ENCODE results near the gene EHBP1. TPM values are rescaled to one million over a fixed set of nuclear protein-coding genes. Genes with fewer than 3 reads are reported as not detected.

The EHBP1 gene
- total and polyA plus RNA-seq, 5 donors from 2014 or later, result 8.5 to 25.6 (median 10.0) TPM

DNA sequence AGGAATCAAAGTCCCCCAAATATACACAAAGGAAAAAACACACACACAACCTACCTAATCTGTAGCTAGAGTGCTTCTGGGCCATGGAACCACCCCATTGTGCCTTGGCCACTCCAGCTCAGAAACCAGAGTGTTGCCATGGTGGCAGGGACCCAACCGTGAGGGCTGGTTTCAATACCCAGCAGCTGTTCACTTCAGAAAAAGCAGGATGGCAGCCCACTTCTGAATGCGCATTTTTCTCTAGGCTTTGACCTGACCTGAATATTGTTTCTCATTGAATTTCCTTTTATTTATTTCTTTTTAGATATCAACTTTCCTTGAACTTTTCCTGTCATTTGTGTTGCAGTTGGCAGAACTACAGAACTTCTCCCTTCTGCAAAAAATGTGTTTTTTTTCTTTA, 43.0 kb upstream of the EHBP1 start:
- no peak overlapping the region for H3K4me3 ChIP-seq (ENCODE audit: low read depth, low read length)
- no peak overlapping the region for H3K27ac ChIP-seq (ENCODE audit: insufficient read depth, low read length, poor library complexity, severe bottlenecking)
- Mint-ChIP-seq H3K36me3 (no peaks in the 10 kb centered on the region), H3K4me3 (no peak overlapping the region), H3K9me3 (no peaks in the 10 kb centered on the region), H3K27ac (no peak overlapping the region), H3K4me1 (peaks cover 0 to 4% (median 0%) of the 10 kb centered on the region in 4 donors), H3K27me3 (peaks cover 15% of the 10 kb centered on the region)
- DNase-seq, result no peak
- ATAC-seq (ENCODE audit: low read depth in 2 of 2), result no peak
- H3K27me3 ChIP-seq (ENCODE audit: control insufficient read depth, insufficient read depth, low read length), result no peaks in the 10 kb centered on the region
- H3K4me1 ChIP-seq (ENCODE audit: control insufficient read depth, insufficient read depth, low read length, poor library complexity, severe bottlenecking), result no peaks in the 10 kb centered on the region
- no peaks in the 10 kb centered on the region for H3K36me3 ChIP-seq (ENCODE audit: control insufficient read depth, insufficient read depth, low read length)
- H3K9me3 ChIP-seq (ENCODE audit: control insufficient read depth in 2 of 2, low read length in 2 of 2), result no peaks in the 10 kb centered on the region

DNA sequence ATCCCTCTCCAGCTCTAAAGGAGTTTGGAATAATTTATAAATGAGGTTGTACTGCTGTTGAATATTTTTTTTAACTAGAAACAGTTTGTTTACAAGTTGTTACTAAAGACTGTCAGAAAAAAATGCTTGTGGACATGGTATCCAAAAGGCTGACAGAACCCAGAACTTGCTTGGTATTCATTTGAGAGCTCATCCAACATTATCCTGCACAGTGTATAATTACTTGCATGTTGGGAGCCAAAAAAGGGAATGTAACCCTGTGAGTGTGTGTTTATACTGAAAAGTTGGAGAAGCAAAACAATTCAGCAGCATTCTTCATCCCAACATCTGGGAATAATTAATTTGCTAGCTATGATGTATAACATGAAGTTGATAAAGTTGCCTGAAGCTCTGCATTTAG, 42.1 kb upstream of the EHBP1 start:
- H3K27ac Mint-ChIP-seq, result no peak overlapping the region
- peaks cover 0 to 4% (median 0%) of the 10 kb centered on the region in 4 donors for H3K4me1 Mint-ChIP-seq
- peaks cover 15% of the 10 kb centered on the region for H3K27me3 Mint-ChIP-seq
- H3K27ac ChIP-seq (ENCODE audit: insufficient read depth, low read length, poor library complexity, severe bottlenecking), result no peak overlapping the region
- no peak overlapping the region for H3K4me3 Mint-ChIP-seq
- no peaks in the 10 kb centered on the region for H3K9me3 Mint-ChIP-seq
- no peak overlapping the region for H3K4me3 ChIP-seq (ENCODE audit: low read depth, low read length)
- H3K4me1 ChIP-seq (ENCODE audit: control insufficient read depth, insufficient read depth, low read length, poor library complexity, severe bottlenecking), result no peaks in the 10 kb centered on the region
- DNase-seq (no peak), ATAC-seq (ENCODE audit: low read depth in 2 of 2) (no peak)
- no peaks in the 10 kb centered on the region for H3K36me3 ChIP-seq (ENCODE audit: control insufficient read depth, insufficient read depth, low read length)
- no peaks in the 10 kb centered on the region for H3K9me3 ChIP-seq (ENCODE audit: control insufficient read depth in 2 of 2, low read length in 2 of 2)
- H3K27me3 ChIP-seq (ENCODE audit: control insufficient read depth, insufficient read depth, low read length), result no peaks in the 10 kb centered on the region
- H3K36me3 Mint-ChIP-seq, result no peaks in the 10 kb centered on the region

- H3K4me3 ChIP-seq (ENCODE audit: low read depth, low read length), result no peak overlapping the region
- H3K9me3 Mint-ChIP-seq, result no peaks in the 10 kb centered on the region
- DNase-seq, result no peak
Measured at GRCh38 chr2:62663920-62664795, 41.4 kb upstream of the EHBP1 start.

DNA sequence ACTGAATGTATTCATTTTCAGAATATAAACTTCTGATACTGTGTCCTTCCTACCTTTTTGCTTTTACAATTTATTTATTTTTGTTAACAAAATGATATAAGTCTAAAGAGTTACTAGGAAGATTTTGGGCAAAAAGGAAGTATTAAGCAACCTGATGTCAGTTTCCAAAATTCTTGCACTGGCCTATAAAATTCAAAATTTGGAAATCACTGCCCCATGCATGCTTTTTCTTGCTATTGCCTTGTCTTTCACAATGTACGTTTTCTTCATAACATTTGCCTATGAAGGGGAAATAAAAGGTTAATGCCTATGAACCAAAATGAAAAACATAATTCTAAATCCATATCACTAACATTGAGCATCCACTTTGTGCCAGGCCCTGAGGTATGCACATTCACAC, 40.1 kb upstream of the EHBP1 start:
- Histone ChIP-seq H3K27ac (ENCODE audit: insufficient read depth, low read length, poor library complexity, severe bottlenecking) (no peak overlapping the region), H3K36me3 (ENCODE audit: control insufficient read depth, insufficient read depth, low read length) (no peaks in the 10 kb centered on the region), H3K4me3 (ENCODE audit: low read depth, low read length) (no peak overlapping the region)

More at GRCh38 chr2:62663920-62664795, 41.4 kb upstream of the EHBP1 start:
- Mint-ChIP-seq H3K4me3 (no peak overlapping the region), H3K4me1 (peaks cover 0 to 4% (median 0%) of the 10 kb centered on the region in 4 donors), H3K27ac (no peak overlapping the region), H3K36me3 (no peaks in the 10 kb centered on the region), H3K27me3 (peaks cover 15% of the 10 kb centered on the region)
- no peaks in the 10 kb centered on the region for H3K4me1 ChIP-seq (ENCODE audit: control insufficient read depth, insufficient read depth, low read length, poor library complexity, severe bottlenecking)
- ATAC-seq (ENCODE audit: low read depth in 2 of 2), result no peak
- H3K27ac ChIP-seq (ENCODE audit: insufficient read depth, low read length, poor library complexity, severe bottlenecking), result no peak overlapping the region
- no peaks in the 10 kb centered on the region for H3K9me3 ChIP-seq (ENCODE audit: control insufficient read depth in 2 of 2, low read length in 2 of 2)
- no peaks in the 10 kb centered on the region for H3K27me3 ChIP-seq (ENCODE audit: control insufficient read depth, insufficient read depth, low read length)
- H3K36me3 ChIP-seq (ENCODE audit: control insufficient read depth, insufficient read depth, low read length), result no peaks in the 10 kb centered on the region

GRCh38 chr2:62669180-62669579, 36.3 kb upstream of the EHBP1 start:
- Histone ChIP-seq H3K9me3 (ENCODE audit: control insufficient read depth in 2 of 2, low read length in 2 of 2) (no peaks in the 10 kb centered on the region), H3K4me1 (ENCODE audit: control insufficient read depth, insufficient read depth, low read length, poor library complexity, severe bottlenecking) (no peaks in the 10 kb centered on the region)

More for the DNA sequence above, 40.1 kb upstream of the EHBP1 start:
- H3K9me3 Mint-ChIP-seq, result no peaks in the 10 kb centered on the region
- no peaks in the 10 kb centered on the region for H3K36me3 Mint-ChIP-seq
- H3K27me3 ChIP-seq (ENCODE audit: control insufficient read depth, insufficient read depth, low read length), result no peaks in the 10 kb centered on the region
- no peaks in the 10 kb centered on the region for H3K4me1 ChIP-seq (ENCODE audit: control insufficient read depth, insufficient read depth, low read length, poor library complexity, severe bottlenecking)
- no peaks in the 10 kb centered on the region for H3K9me3 ChIP-seq (ENCODE audit: control insufficient read depth in 2 of 2, low read length in 2 of 2)
- DNase-seq, result no peak
- peaks cover 11% of the 10 kb centered on the region for H3K27me3 Mint-ChIP-seq
- H3K27ac Mint-ChIP-seq, result no peak overlapping the region
- H3K4me1 Mint-ChIP-seq, result no peaks in the 10 kb centered on the region
- no peak overlapping the region for H3K4me3 Mint-ChIP-seq
- ATAC-seq (ENCODE audit: low read depth in 2 of 2), result no peak

GRCh38 chr2:62672601-62673000, 32.9 kb upstream of the EHBP1 start:
- peaks cover 4% of the 10 kb centered on the region for H3K27me3 Mint-ChIP-seq
- Histone ChIP-seq H3K36me3 (ENCODE audit: control insufficient read depth, insufficient read depth, low read length) (no peaks in the 10 kb centered on the region), H3K4me3 (ENCODE audit: low read depth, low read length) (no peak overlapping the region), H3K9me3 (ENCODE audit: control insufficient read depth in 2 of 2, low read length in 2 of 2) (no peaks in the 10 kb centered on the region), H3K4me1 (ENCODE audit: control insufficient read depth, insufficient read depth, low read length, poor library complexity, severe bottlenecking) (no peaks in the 10 kb centered on the region), H3K27ac (ENCODE audit: insufficient read depth, low read length, poor library complexity, severe bottlenecking) (no peak overlapping the region), H3K27me3 (ENCODE audit: control insufficient read depth, insufficient read depth, low read length) (no peaks in the 10 kb centered on the region)
- H3K36me3 Mint-ChIP-seq, result no peaks in the 10 kb centered on the region
- no peak overlapping the region for H3K27ac Mint-ChIP-seq
- no peak for DNase-seq
- H3K9me3 Mint-ChIP-seq, result no peaks in the 10 kb centered on the region
- no peak for ATAC-seq (ENCODE audit: low read depth in 2 of 2)
- no peaks in the 10 kb centered on the region for H3K4me1 Mint-ChIP-seq
- no peak overlapping the region for H3K4me3 Mint-ChIP-seq

More at GRCh38 chr2:62669180-62669579, 36.3 kb upstream of the EHBP1 start:
- H3K36me3 ChIP-seq (ENCODE audit: control insufficient read depth, insufficient read depth, low read length), result no peaks in the 10 kb centered on the region
- H3K4me3 ChIP-seq (ENCODE audit: low read depth, low read length), result no peak overlapping the region
- H3K27me3 ChIP-seq (ENCODE audit: control insufficient read depth, insufficient read depth, low read length), result no peaks in the 10 kb centered on the region
- Mint-ChIP-seq H3K27me3 (peaks cover 5% of the 10 kb centered on the region), H3K9me3 (no peaks in the 10 kb centered on the region), H3K4me1 (no peaks in the 10 kb centered on the region), H3K27ac (no peak overlapping the region), H3K4me3 (no peak overlapping the region), H3K36me3 (no peaks in the 10 kb centered on the region)
- DNase-seq, result no peak
- no peak for ATAC-seq (ENCODE audit: low read depth in 2 of 2)
- H3K27ac ChIP-seq (ENCODE audit: insufficient read depth, low read length, poor library complexity, severe bottlenecking), result no peak overlapping the region

DNA sequence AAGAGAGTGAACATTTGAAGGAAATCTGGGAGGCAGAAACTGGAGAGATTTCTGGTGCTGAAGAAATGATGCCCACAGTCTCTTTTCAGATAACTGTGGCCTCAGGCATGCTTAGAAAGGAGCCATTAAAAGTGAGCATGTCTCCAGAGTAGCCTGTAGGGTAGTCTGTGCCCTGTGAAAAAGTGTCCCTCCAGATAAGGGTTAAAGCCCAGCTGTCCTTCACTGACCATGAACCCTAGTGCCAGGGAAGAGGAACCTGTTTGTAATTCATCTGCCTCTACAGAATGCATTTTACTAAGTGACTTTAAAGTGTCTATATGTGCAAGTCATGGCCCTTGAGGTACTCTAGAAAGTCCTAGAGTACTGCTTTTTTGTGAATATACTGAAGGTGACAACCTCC, 30.5 kb upstream of the EHBP1 start:
- Histone ChIP-seq H3K27ac (ENCODE audit: insufficient read depth, low read length, poor library complexity, severe bottlenecking) (no peak overlapping the region), H3K9me3 (ENCODE audit: control insufficient read depth in 2 of 2, low read length in 2 of 2) (no peaks in the 10 kb centered on the region), H3K4me1 (ENCODE audit: control insufficient read depth, insufficient read depth, low read length, poor library complexity, severe bottlenecking) (no peaks in the 10 kb centered on the region), H3K27me3 (ENCODE audit: control insufficient read depth, insufficient read depth, low read length) (peaks cover 2% of the 10 kb centered on the region), H3K36me3 (ENCODE audit: control insufficient read depth, insufficient read depth, low read length) (no peaks in the 10 kb centered on the region), H3K4me3 (ENCODE audit: low read depth, low read length) (no peak overlapping the region)
- ATAC-seq (ENCODE audit: low read depth in 2 of 2) (no peak), DNase-seq (no peak)
- H3K4me3 Mint-ChIP-seq, result no peak overlapping the region
- H3K4me1 Mint-ChIP-seq, result no peaks in the 10 kb centered on the region
- no peaks in the 10 kb centered on the region for H3K9me3 Mint-ChIP-seq
- H3K36me3 Mint-ChIP-seq, result no peaks in the 10 kb centered on the region
- no peak overlapping the region for H3K27ac Mint-ChIP-seq
- peaks cover 8% of the 10 kb centered on the region for H3K27me3 Mint-ChIP-seq

GRCh38 chr2:62685256-62685655, 20.3 kb upstream of the EHBP1 start:
- DNase-seq (no peak), ATAC-seq (ENCODE audit: low read depth in 2 of 2) (no peak)
- H3K4me1 ChIP-seq (ENCODE audit: control insufficient read depth, insufficient read depth, low read length, poor library complexity, severe bottlenecking), result no peaks in the 10 kb centered on the region
- no peaks in the 10 kb centered on the region for H3K36me3 ChIP-seq (ENCODE audit: control insufficient read depth, insufficient read depth, low read length)
- H3K27ac ChIP-seq (ENCODE audit: insufficient read depth, low read length, poor library complexity, severe bottlenecking), result no peak overlapping the region
- H3K4me3 ChIP-seq (ENCODE audit: low read depth, low read length), result no peak overlapping the region
- no peaks in the 10 kb centered on the region for H3K9me3 Mint-ChIP-seq
- peaks cover 53% of the 10 kb centered on the region for H3K27me3 Mint-ChIP-seq
- no peak overlapping the region for H3K27ac Mint-ChIP-seq
- H3K4me1 Mint-ChIP-seq, result no peaks in the 10 kb centered on the region
- no peak overlapping the region for H3K4me3 Mint-ChIP-seq
- peaks cover 8% of the 10 kb centered on the region for H3K27me3 ChIP-seq (ENCODE audit: control insufficient read depth, insufficient read depth, low read length)
- H3K9me3 ChIP-seq (ENCODE audit: control insufficient read depth in 2 of 2, low read length in 2 of 2), result no peaks in the 10 kb centered on the region
- H3K36me3 Mint-ChIP-seq, result no peaks in the 10 kb centered on the region

All from CD4-positive, CD25-positive, alpha-beta regulatory T cell (primary cell).